CD4-positive, CD25-positive, alpha-beta regulatory T cell (primary cell): ENCODE data around the gene XRCC5. TPM values are rescaled to one million over a fixed set of nuclear protein-coding genes. Genes with fewer than 3 reads are reported as not detected.

Source experiments
- ATAC-seq, 2 donors: fragments of 150-1000 bp; cut with Tn5 transposase; one replicate each; pipeline ENCODE4 v1.10.0; 2021; ENCODE audit warnings: low read depth in 2 of 2, moderate number of reproducible peaks in 2 of 2, moderate library complexity in 1 of 2
- DNase-seq, 3 donors: peaks; one replicate each; pipeline versions ENCODE4 v3.0.0 to v3.0.0-alpha.2; 2012 to 2022; ENCODE audit warnings: mixed read lengths in 1 of 3
- H3K27ac ChIP-seq: one replicate; pipeline ENCODE4 v1.7.0; 2013; ENCODE audit warnings: mild to moderate bottlenecking, low read length; ENCODE audit not compliant: insufficient read depth, poor library complexity, severe bottlenecking
- H3K27me3 ChIP-seq: one replicate; pipeline ENCODE4 v1.7.0; 2013; ENCODE audit warnings: low read length; ENCODE audit not compliant: control insufficient read depth, insufficient read depth
- H3K36me3 ChIP-seq: one replicate; pipeline ENCODE4 v1.7.0; 2013; ENCODE audit warnings: mild to moderate bottlenecking, low read length, moderate library complexity; ENCODE audit not compliant: control insufficient read depth, insufficient read depth
- H3K4me1 ChIP-seq: 2 replicates; pipeline ENCODE4 v1.7.0; 2013; ENCODE audit warnings: mild to moderate bottlenecking, low read length; ENCODE audit not compliant: insufficient read depth, control insufficient read depth, poor library complexity, severe bottlenecking
- H3K4me3 ChIP-seq: one replicate; pipeline ENCODE4 v1.7.0; 2013; ENCODE audit warnings: low read depth, mild to moderate bottlenecking, low read length, moderate library complexity
- H3K9me3 ChIP-seq, 2 experiments: 1 replicate in 1 of 2; 2 replicates in 1 of 2; pipeline ENCODE4 v1.7.0; 2013; ENCODE audit warnings: low read length in 2 of 2, mild to moderate bottlenecking in 1 of 2, moderate library complexity in 1 of 2; ENCODE audit not compliant: control insufficient read depth in 2 of 2
- H3K27ac Mint-ChIP-seq, 3 donors: one replicate each; pipeline ENCODE4 v1.8.0; 2020 to 2022; ENCODE audit warnings: mild to moderate bottlenecking in 3 of 3, mixed read lengths in 3 of 3, moderate library complexity in 2 of 3
- H3K27me3 Mint-ChIP-seq: one replicate; pipeline ENCODE4 v1.8.0; 2022; ENCODE audit warnings: mild to moderate bottlenecking, mixed read lengths
- H3K36me3 Mint-ChIP-seq: one replicate; pipeline ENCODE4 v1.8.0; 2020; ENCODE audit warnings: mixed read lengths
- H3K4me1 Mint-ChIP-seq, 4 donors: one replicate each; pipeline ENCODE4 v1.8.0; 2020 to 2022; ENCODE audit warnings: mixed read lengths in 4 of 4, mild to moderate bottlenecking in 1 of 4
- H3K4me3 Mint-ChIP-seq, 4 donors: one replicate each; pipeline ENCODE4 v1.8.0; 2020 to 2022; ENCODE audit warnings: mild to moderate bottlenecking in 4 of 4, mixed read lengths in 4 of 4, moderate library complexity in 3 of 4
- H3K9me3 Mint-ChIP-seq, 7 donors: one replicate each; pipeline ENCODE4 v1.8.0; 2020 to 2022; ENCODE audit warnings: mixed read lengths in 7 of 7, mild to moderate bottlenecking in 3 of 7, moderate library complexity in 2 of 7
- polyA plus RNA-seq, 4 donors: library from polyadenylated mRNA; unstranded; fragments of 300-500 nt; fragmentation: Illumina TruSeq; gene quantifications; one replicate each; pipeline ENCODE4 v1.2.3, GENCODE V29; 2021
- total RNA-seq: library from RNA; stranded (reverse); gene quantifications from one replicate; pipeline ENCODE4 v1.2.3, GENCODE V29; 2022

The XRCC5 gene
- total and polyA plus RNA-seq, 5 donors from 2014 or later = 178 to 336 (median 272) TPM

DNA sequence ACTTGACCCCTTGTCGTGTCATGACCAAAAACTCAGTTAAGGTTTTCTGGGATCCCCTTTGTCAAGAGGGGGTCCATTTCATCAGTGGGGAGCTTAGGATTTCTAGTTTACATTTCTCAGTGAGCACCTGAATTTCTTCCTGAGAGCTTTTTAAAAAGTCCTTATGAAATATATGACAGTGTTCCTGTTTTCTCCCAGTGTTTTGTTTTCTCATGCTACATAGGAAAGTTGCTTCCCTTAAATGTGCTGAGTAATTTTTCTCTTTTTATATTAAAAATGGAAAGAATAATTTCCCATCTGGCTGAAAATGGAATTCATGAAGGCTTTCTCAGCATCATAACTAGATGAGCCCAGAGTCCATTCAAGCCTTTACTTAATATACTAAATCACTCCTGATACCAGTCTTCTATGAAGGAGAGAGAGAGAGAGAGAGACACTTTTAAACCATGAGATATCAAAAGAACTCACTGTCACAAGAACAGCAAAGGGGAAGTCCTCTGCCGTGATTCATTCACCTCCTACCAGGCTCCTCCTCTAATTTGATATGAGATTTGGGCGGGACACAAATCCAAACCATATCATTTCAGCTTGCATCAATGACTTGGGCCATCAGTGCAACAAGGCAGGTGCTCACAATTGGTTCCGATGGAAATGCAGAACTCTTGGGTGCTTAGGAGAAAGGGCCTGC, 61.1 kb downstream of the XRCC5 start:
- Histone ChIP-seq H3K9me3 (no peaks in the 10 kb centered on the region), H3K36me3 (peaks cover 69% of the 10 kb centered on the region), H3K27me3 (no peaks in the 10 kb centered on the region), H3K4me1 (no peaks in the 10 kb centered on the region), H3K27ac (no peak overlapping the region), H3K4me3 (no peak overlapping the region)
- H3K9me3 Mint-ChIP-seq = peaks cover 0 to 3% (median 0%) of the 10 kb centered on the region in 7 donors
- H3K36me3 Mint-ChIP-seq = peaks cover 52% of the 10 kb centered on the region
- H3K4me1 Mint-ChIP-seq = peaks cover 24 to 60% (median 48%) of the 10 kb centered on the region in 4 donors
- no peaks in the 10 kb centered on the region for H3K27me3 Mint-ChIP-seq
- peak overlapping the region in 1 of 3 donors; percentile 59 for H3K27ac Mint-ChIP-seq
- no peak overlapping the region for H3K4me3 Mint-ChIP-seq
- DNase-seq (no peak), ATAC-seq (peak in 1 of 2 donors; percentile 44)

GRCh38 chr2:216171011-216171410, 61.9 kb downstream of the XRCC5 start:
- ATAC-seq (no peak), DNase-seq (no peak)
- Histone ChIP-seq H3K36me3 (peaks cover 70% of the 10 kb centered on the region), H3K27me3 (no peaks in the 10 kb centered on the region), H3K27ac (no peak overlapping the region), H3K9me3 (no peaks in the 10 kb centered on the region), H3K4me3 (no peak overlapping the region), H3K4me1 (no peaks in the 10 kb centered on the region)
- Mint-ChIP-seq H3K36me3 (peaks cover 52% of the 10 kb centered on the region), H3K9me3 (peaks cover 0 to 3% (median 0%) of the 10 kb centered on the region in 7 donors), H3K27ac (peak overlapping the region in 1 of 3 donors; percentile 59), H3K4me1 (peaks cover 24 to 60% (median 48%) of the 10 kb centered on the region in 4 donors), H3K4me3 (no peak overlapping the region), H3K27me3 (no peaks in the 10 kb centered on the region)

DNA sequence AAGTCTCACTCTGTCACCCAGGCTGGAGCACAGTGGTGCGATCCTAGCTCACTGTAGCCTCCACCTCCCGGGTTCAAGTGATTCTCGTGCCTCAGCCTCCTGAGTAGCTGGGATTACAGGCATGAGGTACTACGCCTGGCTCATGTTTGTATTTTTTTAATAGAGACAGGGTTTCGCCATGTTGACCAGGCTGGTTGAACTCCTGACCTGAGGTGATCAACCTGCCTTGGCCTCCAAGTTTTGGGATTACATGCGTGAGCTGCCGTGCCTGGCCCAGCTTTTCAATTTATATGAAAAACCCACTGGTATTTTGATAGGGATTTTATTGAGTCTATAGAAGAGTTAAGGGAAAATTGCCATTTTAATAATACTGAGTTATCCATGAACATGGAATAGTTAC, 63.3 kb downstream of the XRCC5 start:
- DNase-seq (no peak), ATAC-seq (no peak)
- H3K9me3 Mint-ChIP-seq = peaks cover 0 to 3% (median 0%) of the 10 kb centered on the region in 7 donors
- no peaks in the 10 kb centered on the region for H3K27me3 ChIP-seq
- H3K27ac Mint-ChIP-seq = peak overlapping the region in 1 of 3 donors; percentile 35
- H3K9me3 ChIP-seq = no peaks in the 10 kb centered on the region
- no peak overlapping the region for H3K4me3 ChIP-seq
- peaks cover 6% of the 10 kb centered on the region for H3K4me1 ChIP-seq
- peaks cover 33 to 72% (median 54%) of the 10 kb centered on the region in 4 donors for H3K4me1 Mint-ChIP-seq
- no peak overlapping the region for H3K4me3 Mint-ChIP-seq
- H3K36me3 ChIP-seq = peaks cover 57% of the 10 kb centered on the region
- H3K27ac ChIP-seq = no peak overlapping the region
- H3K27me3 Mint-ChIP-seq = no peaks in the 10 kb centered on the region
- H3K36me3 Mint-ChIP-seq = peaks cover 54% of the 10 kb centered on the region

DNA sequence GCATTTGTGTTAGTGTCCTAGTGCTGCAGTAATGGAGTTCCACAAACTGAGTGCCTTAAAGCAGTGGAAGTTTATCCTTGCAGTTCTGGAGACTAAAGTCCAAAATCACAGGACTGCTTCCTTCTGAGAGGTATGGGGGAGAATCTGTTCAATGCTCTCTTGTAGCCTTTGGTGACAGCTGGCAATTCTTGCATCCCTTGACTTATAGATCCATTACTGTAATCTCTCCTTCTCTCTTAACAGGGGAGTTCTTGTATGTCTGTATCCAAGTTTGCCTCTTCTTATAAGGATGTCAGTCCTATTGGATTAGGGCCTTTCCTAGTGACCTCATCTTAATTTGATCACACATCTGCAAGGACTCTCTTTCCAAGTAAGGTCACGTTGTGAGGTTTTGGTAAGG, 69.9 kb downstream of the XRCC5 start:
- Histone ChIP-seq H3K27ac (no peak overlapping the region), H3K4me1 (peaks cover 17% of the 10 kb centered on the region), H3K27me3 (no peaks in the 10 kb centered on the region), H3K4me3 (no peak overlapping the region), H3K36me3 (peaks cover 48% of the 10 kb centered on the region), H3K9me3 (no peaks in the 10 kb centered on the region)
- DNase-seq (no peak), ATAC-seq (no peak)
- Mint-ChIP-seq H3K36me3 (peaks cover 61% of the 10 kb centered on the region), H3K27ac (no peak overlapping the region), H3K27me3 (no peaks in the 10 kb centered on the region), H3K4me1 (peaks cover 59 to 80% (median 68%) of the 10 kb centered on the region in 4 donors), H3K9me3 (peaks cover 0 to 3% (median 0%) of the 10 kb centered on the region in 7 donors), H3K4me3 (no peak overlapping the region)

GRCh38 chr2:216181351-216181750, 72.2 kb downstream of the XRCC5 start:
- Histone ChIP-seq H3K9me3 (no peaks in the 10 kb centered on the region), H3K4me3 (no peak overlapping the region), H3K4me1 (peaks cover 22% of the 10 kb centered on the region), H3K27me3 (no peaks in the 10 kb centered on the region), H3K36me3 (peaks cover 38% of the 10 kb centered on the region), H3K27ac (no peak overlapping the region)
- Mint-ChIP-seq H3K27ac (peak overlapping the region in 2 of 3 donors; percentile 9 to 31), H3K36me3 (peaks cover 47% of the 10 kb centered on the region), H3K4me3 (no peak overlapping the region), H3K9me3 (no peaks in the 10 kb centered on the region), H3K27me3 (no peaks in the 10 kb centered on the region), H3K4me1 (peaks cover 64 to 82% (median 73%) of the 10 kb centered on the region in 4 donors)
- ATAC-seq (no peak), DNase-seq (no peak)

- H3K4me1 ChIP-seq = peaks cover 27% of the 10 kb centered on the region
- H3K27me3 ChIP-seq = no peaks in the 10 kb centered on the region
- H3K9me3 Mint-ChIP-seq = no peaks in the 10 kb centered on the region
- ATAC-seq (no peak), DNase-seq (no peak)
- no peak overlapping the region for H3K27ac ChIP-seq
- H3K36me3 ChIP-seq = peaks cover 44% of the 10 kb centered on the region
- peaks cover 63 to 81% (median 73%) of the 10 kb centered on the region in 4 donors for H3K4me1 Mint-ChIP-seq
- no peaks in the 10 kb centered on the region for H3K9me3 ChIP-seq
- H3K27ac Mint-ChIP-seq = peak overlapping the region; percentile 9 to 42 (median 34)
- peaks cover 41% of the 10 kb centered on the region for H3K36me3 Mint-ChIP-seq
- H3K27me3 Mint-ChIP-seq = no peaks in the 10 kb centered on the region
- H3K4me3 Mint-ChIP-seq = no peak overlapping the region
- H3K4me3 ChIP-seq = no peak overlapping the region
Observed at GRCh38 chr2:216181953-216182461, 72.9 kb downstream of the XRCC5 start.

DNA sequence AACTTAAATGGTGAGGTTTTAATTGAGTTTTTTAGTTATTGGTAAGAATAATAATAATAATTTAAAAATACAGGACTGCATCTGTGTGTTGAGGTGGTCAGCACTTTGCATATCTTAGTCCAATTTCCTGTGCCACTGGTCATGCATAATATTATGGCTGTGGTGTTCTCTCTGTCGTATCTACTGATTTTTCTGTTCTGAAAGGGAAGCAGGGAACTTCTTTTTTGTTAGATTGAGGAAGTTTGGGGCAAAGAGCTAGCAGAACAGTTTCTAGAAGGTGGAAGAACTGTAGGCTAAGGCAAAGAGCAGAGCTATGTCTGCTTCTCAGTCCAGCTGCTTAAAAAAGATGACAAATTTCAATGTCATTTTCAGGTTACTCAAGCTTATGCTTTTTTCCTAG, 74.3 kb downstream of the XRCC5 start:
- no peaks in the 10 kb centered on the region for H3K9me3 ChIP-seq
- H3K27me3 ChIP-seq = no peaks in the 10 kb centered on the region
- Mint-ChIP-seq H3K36me3 (peaks cover 37% of the 10 kb centered on the region), H3K4me1 (peaks cover 58 to 81% (median 74%) of the 10 kb centered on the region in 4 donors), H3K27ac (peak overlapping the region; percentile 57 to 93 (median 57)), H3K27me3 (no peaks in the 10 kb centered on the region), H3K4me3 (no peak overlapping the region), H3K9me3 (peaks cover 0 to 1% (median 0%) of the 10 kb centered on the region in 7 donors)
- H3K36me3 ChIP-seq = peaks cover 46% of the 10 kb centered on the region
- peaks cover 29% of the 10 kb centered on the region for H3K4me1 ChIP-seq
- no peak for ATAC-seq
- DNase-seq = no peak
- H3K27ac ChIP-seq = no peak overlapping the region
- H3K4me3 ChIP-seq = no peak overlapping the region

- DNase-seq (no peak), ATAC-seq (no peak)
- Mint-ChIP-seq H3K4me3 (peak overlapping the region in 2 of 4 donors; percentile 4 to 18), H3K36me3 (peaks cover 30% of the 10 kb centered on the region), H3K9me3 (peaks cover 0 to 1% (median 0%) of the 10 kb centered on the region in 7 donors), H3K27me3 (no peaks in the 10 kb centered on the region), H3K4me1 (peaks cover 46 to 74% (median 59%) of the 10 kb centered on the region in 4 donors), H3K27ac (peak overlapping the region; percentile 22 to 70 (median 60))
- Histone ChIP-seq H3K36me3 (peaks cover 56% of the 10 kb centered on the region), H3K4me1 (peaks cover 27% of the 10 kb centered on the region), H3K4me3 (no peak overlapping the region), H3K9me3 (no peaks in the 10 kb centered on the region), H3K27me3 (no peaks in the 10 kb centered on the region), H3K27ac (no peak overlapping the region)
Observed at GRCh38 chr2:216188559-216188850, 79.4 kb downstream of the XRCC5 start.
